ENCODE results near the gene IGSF21. TPM values are rescaled to one million over a fixed set of nuclear protein-coding genes. Genes with fewer than 3 reads are reported as not detected.

The IGSF21 gene
- polyA plus RNA-seq, 1 donor (not counting 4 experiments of a cell fraction or from before 2014, with no cell fraction given) = not detected

GRCh38 chr1:18148461-18148860 lies 40.9 kb downstream of the IGSF21 start:
- dilution Hi-C loops (cut with MboI; ENCODE audit: extremely low pct_ligation_motif_present, low sequenced_read_pairs) = no loop called here
- Histone ChIP-seq H3K9me3 (ENCODE audit: control insufficient read depth, low read depth, low read length) (no peaks in the 10 kb centered on the region), H3K27ac (ENCODE audit: control insufficient read depth, insufficient read depth, low read length) (no peak overlapping the region), H3K9me1 (ENCODE audit: control insufficient read depth, extremely low read depth, insufficient read depth, low read length) (no peaks in the 10 kb centered on the region), H3K4me3 (ENCODE audit: control insufficient read depth in 2 of 3, extremely low read depth in 1 of 3, insufficient read depth in 2 of 3, low read depth in 1 of 3, low read length in 3 of 3) (no peak overlapping the region), H3K27me3 (ENCODE audit: control insufficient read depth, extremely low read depth, insufficient read depth, low read length) (no peaks in the 10 kb centered on the region), H4K20me1 (ENCODE audit: control insufficient read depth, extremely low read depth, insufficient read depth, low read length) (no peaks in the 10 kb centered on the region), H3K4me1 (ENCODE audit: control insufficient read depth, extremely low read depth, insufficient read depth, low read length) (no peaks in the 10 kb centered on the region), H3K79me2 (ENCODE audit: control insufficient read depth, insufficient read depth, low read length) (no peaks in the 10 kb centered on the region), H3K4me2 (ENCODE audit: control insufficient read depth, extremely low read depth, insufficient read depth, low read depth, low read length) (no peak overlapping the region), H2AFZ (ENCODE audit: control insufficient read depth, low read length) (no peak overlapping the region), H3K9ac (ENCODE audit: control insufficient read depth, extremely low read depth, insufficient read depth, low read length) (no peak overlapping the region), H3K36me3 (ENCODE audit: control insufficient read depth in 2 of 2, extremely low read depth in 1 of 2, insufficient read depth in 2 of 2, low read length in 2 of 2) (no peaks in the 10 kb centered on the region)
- DNase-seq (ENCODE audit: low read depth, low spot score) (no peak), FAIRE-seq (no peak)
- TF ChIP-seq CTCF (optimal IDR thresholded peaks at IDR 0.05 in 1 of 3, IDR thresholded peaks at IDR 0.05 in 1 of 3, conservative IDR thresholded peaks at IDR 0.05 in 1 of 3; ENCODE audit: extremely low read depth in 1 of 3, insufficient read depth in 2 of 3, low read length in 3 of 3) = no peak
- no peak for TF ChIP-seq EZH2 (IDR thresholded peaks at IDR 0.05; ENCODE audit: low read length)

DNA sequence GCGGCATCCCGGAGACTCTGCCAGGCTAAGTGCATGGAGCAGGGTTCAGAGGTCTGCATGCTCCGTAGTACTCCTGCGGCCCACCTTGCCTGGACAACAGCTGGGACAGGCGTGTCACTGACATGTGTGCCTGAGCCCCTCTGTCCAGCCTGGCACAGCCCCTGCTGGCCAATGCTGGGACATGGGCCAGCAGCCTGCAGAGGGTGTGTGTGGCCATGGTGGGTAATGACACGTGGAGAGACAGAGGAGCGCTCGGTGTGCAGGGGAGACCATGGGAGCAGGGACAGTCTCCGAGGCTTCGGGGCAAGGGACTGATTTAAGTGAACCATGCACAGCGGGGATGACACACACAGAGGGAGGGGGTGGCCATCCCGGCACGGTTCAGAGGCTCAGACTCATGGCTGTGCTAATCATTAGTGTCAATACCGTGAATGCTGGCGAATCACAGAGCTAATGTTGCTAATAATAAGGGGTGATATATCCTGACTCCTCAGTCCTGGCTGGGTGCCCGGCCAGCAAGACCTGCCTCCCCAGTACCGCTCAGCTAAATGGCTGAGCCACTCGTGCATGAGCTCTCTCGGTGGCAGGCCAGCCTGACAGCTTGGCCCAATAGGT lies 41.5 kb downstream of the IGSF21 start:
- Histone ChIP-seq H3K79me2 (ENCODE audit: control insufficient read depth, insufficient read depth, low read length) (no peaks in the 10 kb centered on the region), H3K4me2 (ENCODE audit: control insufficient read depth, extremely low read depth, insufficient read depth, low read depth, low read length) (no peak overlapping the region), H3K9me3 (ENCODE audit: control insufficient read depth, low read depth, low read length) (no peaks in the 10 kb centered on the region), H4K20me1 (ENCODE audit: control insufficient read depth, extremely low read depth, insufficient read depth, low read length) (no peaks in the 10 kb centered on the region), H3K4me1 (ENCODE audit: control insufficient read depth, extremely low read depth, insufficient read depth, low read length) (no peaks in the 10 kb centered on the region), H3K9me1 (ENCODE audit: control insufficient read depth, extremely low read depth, insufficient read depth, low read length) (no peaks in the 10 kb centered on the region), H3K27me3 (ENCODE audit: control insufficient read depth, extremely low read depth, insufficient read depth, low read length) (no peaks in the 10 kb centered on the region), H3K9ac (ENCODE audit: control insufficient read depth, extremely low read depth, insufficient read depth, low read length) (no peak overlapping the region), H3K27ac (ENCODE audit: control insufficient read depth, insufficient read depth, low read length) (no peak overlapping the region), H3K36me3 (ENCODE audit: control insufficient read depth in 2 of 2, extremely low read depth in 1 of 2, insufficient read depth in 2 of 2, low read length in 2 of 2) (no peaks in the 10 kb centered on the region), H2AFZ (ENCODE audit: control insufficient read depth, low read length) (no peak overlapping the region), H3K4me3 (ENCODE audit: control insufficient read depth in 2 of 3, extremely low read depth in 1 of 3, insufficient read depth in 2 of 3, low read depth in 1 of 3, low read length in 3 of 3) (no peak overlapping the region)
- no peak for TF ChIP-seq EZH2 (IDR thresholded peaks at IDR 0.05; ENCODE audit: low read length)
- TF ChIP-seq CTCF (optimal IDR thresholded peaks at IDR 0.05 in 1 of 3, IDR thresholded peaks at IDR 0.05 in 1 of 3, conservative IDR thresholded peaks at IDR 0.05 in 1 of 3; ENCODE audit: extremely low read depth in 1 of 3, insufficient read depth in 2 of 3, low read length in 3 of 3) = no peak
- DNase-seq (ENCODE audit: low read depth, low spot score) = no peak
- no peak for FAIRE-seq
- dilution Hi-C loops (cut with MboI; ENCODE audit: extremely low pct_ligation_motif_present, low sequenced_read_pairs) = no loop called here

Measured in keratinocyte (primary cell).